Activated CD4-positive, alpha-beta T cell treated with anti-CD3 and anti-CD28 coated beads for 1 hour (primary cell): ENCODE measurements around the gene IGF2BP2.

Experiments used
- DNase-seq: peaks from one replicate; pipeline ENCODE4 v3.0.0-alpha.2; 2020

The IGF2BP2 gene

DNA sequence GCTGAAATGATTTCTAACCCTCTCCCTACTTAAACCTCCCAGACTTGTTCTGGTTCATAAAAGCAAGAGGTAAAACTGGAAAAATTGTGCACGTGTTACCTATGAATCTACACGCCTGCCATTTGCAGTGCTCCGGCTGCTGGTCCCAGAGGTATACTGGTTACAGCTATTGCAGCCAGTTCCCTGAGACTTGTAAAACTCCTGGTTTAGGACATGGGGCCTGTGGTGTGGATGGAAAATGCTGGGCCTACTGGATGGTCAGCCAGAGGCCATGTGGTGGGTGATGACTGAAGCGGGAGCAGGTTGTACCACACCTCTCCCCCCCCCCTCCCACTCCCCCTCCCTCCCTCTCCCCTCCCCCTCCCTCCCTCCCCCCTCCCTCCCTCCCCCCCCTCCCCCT lies 193.7 kb downstream of the IGF2BP2 start:
- DNase-seq, result no peak

DNA sequence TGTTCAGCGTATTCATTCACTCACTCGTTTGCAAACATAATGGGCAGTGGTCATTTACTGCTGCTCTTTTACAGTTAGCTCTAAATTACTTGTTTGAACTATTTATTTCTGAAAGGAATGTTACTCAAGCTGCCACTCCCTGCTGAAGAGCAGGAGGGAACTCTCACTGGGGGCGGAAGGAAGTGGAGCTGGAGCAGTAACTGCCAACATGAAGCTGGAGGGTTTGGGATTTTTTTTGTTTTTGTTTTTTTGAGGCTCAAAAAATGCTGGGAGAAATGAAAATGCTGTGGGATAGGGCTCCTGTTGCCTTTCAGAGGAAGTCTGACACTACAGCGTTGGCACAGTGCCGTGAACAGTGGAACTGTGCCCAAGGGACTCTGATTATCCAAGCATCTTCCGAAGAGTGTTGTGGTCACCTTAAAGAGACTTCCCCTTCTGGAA lies 194.6 kb downstream of the IGF2BP2 start:
- no peak for DNase-seq

- DNase-seq, result no peak
These were observed 195.2 kb downstream of the IGF2BP2 start for GRCh38 chr3:185629554-185630181.

DNA sequence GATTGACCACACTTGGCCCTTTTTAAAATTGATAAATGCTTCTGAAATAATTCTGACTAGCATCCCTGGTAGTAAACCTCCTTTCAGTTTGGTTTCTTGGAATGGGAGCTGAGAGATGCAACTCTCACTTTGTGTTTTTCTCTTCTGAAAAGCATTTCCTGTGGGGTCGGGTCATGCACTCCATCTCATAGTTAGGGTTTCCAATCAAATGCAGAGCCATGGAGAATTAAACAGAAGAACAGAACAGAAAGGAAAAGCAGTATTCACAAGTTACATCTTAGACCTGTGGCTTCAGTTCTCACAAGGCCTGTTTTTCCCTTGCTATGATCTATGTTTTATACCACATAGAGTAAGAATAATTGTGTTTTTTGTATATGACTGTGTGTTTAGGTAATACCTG lies 199.1 kb downstream of the IGF2BP2 start:
- no peak for DNase-seq

DNA sequence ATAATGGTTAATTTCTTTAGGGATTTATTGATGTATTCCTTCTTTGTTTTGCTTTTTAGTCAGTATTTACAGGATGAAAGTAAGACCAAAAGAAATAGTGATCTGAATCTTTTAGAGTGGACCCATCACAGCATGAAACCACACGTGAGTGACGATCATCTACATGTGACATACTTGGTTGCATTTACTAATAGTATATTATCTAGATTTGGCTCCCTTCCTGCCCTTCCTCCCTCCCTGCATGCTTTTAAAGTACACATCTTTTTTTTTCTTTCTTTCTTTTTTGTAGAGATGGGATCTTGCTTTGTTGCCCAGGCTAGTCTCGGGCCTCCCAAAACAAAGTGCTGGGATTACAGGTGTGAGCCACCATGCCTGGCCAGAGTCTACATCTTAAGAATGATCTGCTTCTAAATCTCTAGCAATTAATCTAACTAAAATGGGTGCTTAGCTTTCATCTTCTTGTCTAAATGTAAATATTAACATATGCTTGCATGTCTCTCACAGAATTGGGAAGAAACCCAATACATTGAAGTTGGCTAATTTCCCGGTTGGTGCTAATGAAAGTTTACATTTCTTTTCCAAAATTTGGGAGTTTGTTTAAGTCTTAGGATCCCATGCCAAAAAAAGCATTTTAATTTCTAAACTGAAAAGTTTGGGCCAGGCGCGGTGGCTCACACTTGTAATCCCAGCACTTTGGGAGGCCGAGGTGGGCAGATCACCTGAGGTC lies 200.7 kb downstream of the IGF2BP2 start:
- no peak for DNase-seq

GRCh38 chr3:185613016-185613415 lies 211.8 kb downstream of the IGF2BP2 start:
- DNase-seq, result no peak

- DNase-seq, result no peak
These were observed 218.6 kb downstream of the IGF2BP2 start for GRCh38 chr3:185606196-185606595.

- no peak for DNase-seq
These were observed 219.3 kb downstream of the IGF2BP2 start for GRCh38 chr3:185605566-185605965.

DNA sequence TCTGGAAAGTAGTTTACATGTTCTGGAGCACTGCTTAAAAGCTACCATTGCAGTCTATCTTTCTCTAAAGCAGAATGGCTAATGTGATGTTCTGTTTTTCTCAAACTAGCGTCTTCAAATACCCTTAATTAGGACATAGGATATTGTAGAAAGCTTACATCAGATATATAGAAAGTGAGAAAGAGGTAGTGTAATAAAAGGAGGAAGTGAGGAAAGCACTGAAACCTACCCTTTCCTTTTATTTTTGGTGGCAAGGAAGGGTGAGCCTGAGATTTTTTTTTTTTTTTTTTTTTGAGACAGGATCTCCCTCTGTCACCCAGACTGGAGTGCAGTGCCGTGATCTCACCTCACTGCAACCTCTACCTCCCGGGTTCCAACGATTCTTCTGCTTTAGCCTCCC lies 229.3 kb downstream of the IGF2BP2 start:
- no peak for DNase-seq

DNA sequence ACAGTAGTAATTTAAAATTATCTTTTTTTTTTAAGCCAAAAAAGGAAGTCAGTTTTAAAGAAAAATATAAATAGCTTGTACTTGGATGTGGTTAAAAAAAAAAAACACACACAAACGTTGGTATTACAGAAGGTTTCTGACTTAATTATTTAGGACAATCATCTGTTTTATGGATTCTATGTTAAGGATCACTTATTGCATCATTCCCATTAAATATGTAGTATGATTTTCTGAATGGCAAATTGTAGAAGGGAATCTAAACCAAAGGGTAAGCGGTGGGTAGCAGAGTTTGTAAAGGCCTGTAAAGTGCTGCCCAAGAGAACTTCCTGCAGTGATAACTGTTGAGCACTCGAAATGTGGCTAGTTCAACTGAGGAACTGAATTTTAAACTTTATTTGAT lies 230.8 kb downstream of the IGF2BP2 start:
- DNase-seq, result no peak
